Measurements from ENCODE around the gene RAP2A.

The RAP2A gene

DNA sequence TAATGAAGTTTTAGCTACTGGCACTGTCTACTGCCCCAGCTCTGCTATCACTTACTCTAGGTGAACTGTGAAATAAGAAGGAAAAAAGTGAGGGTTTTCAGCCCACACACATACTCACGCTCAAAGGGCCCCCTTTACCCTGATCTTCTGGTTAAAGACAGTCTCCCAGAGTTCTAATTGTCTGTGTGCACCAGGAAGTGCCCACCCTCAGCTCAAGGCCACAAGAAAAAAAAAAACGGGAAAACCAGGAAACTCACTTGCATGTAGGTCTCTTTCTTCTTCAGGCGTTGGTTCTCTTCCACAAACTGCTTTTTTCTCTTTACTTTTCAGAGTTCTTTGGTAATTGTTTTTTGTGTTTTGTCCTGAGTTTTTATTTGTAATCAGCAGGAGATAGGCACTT, 22.1 kb downstream of the RAP2A start:
- no peaks in the 10 kb centered on the region for H3K79me2 ChIP-seq (ENCODE audit: insufficient read depth, low read length)
- no peak overlapping the region for H3K27ac ChIP-seq (ENCODE audit: low read depth, low read length, poor library complexity, severe bottlenecking)
- H3K36me3 ChIP-seq (ENCODE audit: insufficient read depth, low read length) = peaks cover 15% of the 10 kb centered on the region
- H3K4me2 ChIP-seq (ENCODE audit: low read length) = no peak overlapping the region
- TF ChIP-seq, protein P1, sequence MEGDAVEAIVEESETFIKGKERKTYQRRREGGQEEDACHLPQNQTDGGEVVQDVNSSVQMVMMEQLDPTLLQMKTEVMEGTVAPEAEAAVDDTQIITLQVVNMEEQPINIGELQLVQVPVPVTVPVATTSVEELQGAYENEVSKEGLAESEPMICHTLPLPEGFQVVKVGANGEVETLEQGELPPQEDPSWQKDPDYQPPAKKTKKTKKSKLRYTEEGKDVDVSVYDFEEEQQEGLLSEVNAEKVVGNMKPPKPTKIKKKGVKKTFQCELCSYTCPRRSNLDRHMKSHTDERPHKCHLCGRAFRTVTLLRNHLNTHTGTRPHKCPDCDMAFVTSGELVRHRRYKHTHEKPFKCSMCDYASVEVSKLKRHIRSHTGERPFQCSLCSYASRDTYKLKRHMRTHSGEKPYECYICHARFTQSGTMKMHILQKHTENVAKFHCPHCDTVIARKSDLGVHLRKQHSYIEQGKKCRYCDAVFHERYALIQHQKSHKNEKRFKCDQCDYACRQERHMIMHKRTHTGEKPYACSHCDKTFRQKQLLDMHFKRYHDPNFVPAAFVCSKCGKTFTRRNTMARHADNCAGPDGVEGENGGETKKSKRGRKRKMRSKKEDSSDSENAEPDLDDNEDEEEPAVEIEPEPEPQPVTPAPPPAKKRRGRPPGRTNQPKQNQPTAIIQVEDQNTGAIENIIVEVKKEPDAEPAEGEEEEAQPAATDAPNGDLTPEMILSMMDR (IDR thresholded peaks at IDR 0.05; ENCODE audit: low read length) = no peak
- no peak for TF ChIP-seq EZH2 (IDR thresholded peaks at IDR 0.05; ENCODE audit: borderline replicate concordance, low read length)
- H3F3A ChIP-seq (ENCODE audit: insufficient read depth, low read length) = no peaks in the 10 kb centered on the region
- H3K9me3 ChIP-seq (ENCODE audit: low read length) = peaks cover 9% of the 10 kb centered on the region; the same call in 1 of the 2 replicates
- no peaks in the 10 kb centered on the region for H3K27me3 ChIP-seq (ENCODE audit: insufficient read depth, low read length)
- H3K9me2 ChIP-seq (ENCODE audit: low read depth, low read length) = no peaks in the 10 kb centered on the region
- no peaks in the 10 kb centered on the region for H4K20me1 ChIP-seq (ENCODE audit: insufficient read depth, low read length)
- H3K4me1 ChIP-seq (ENCODE audit: insufficient read depth, low read length, severe bottlenecking) = peaks cover 5% of the 10 kb centered on the region
- no peak overlapping the region for H3K4me3 ChIP-seq (ENCODE audit: low read depth, low read length, poor library complexity, severe bottlenecking)
- H3K9ac ChIP-seq (ENCODE audit: low read length) = no peak overlapping the region
- H2AFZ ChIP-seq (ENCODE audit: low read length) = no peak overlapping the region

DNA sequence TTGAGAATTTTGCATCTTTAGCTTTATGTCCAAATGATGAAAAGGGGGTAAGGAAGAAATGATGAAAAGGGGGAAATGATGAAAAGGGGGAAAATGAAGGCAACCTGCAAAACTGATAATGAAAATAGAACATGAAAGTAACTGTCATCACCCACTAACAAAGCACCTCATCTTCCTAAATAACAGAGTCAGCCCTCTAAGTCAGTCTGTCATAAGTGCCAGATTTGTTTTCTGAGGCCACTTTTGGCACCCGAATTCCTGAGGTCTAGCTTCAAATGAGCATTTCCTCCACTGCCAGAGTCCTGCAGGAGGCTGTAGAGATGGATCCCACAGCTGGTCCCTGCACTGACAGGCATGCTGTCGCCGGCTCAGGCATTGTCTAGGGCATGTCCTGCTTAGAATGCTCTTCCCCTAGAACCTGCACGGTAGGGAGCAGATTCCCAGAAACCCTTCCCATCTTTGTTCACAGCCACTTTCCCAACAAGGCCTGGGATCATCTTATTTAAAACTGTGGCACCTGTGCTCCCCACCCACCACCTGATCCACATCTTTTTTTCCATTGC, 25.3 kb downstream of the RAP2A start:
- no peak overlapping the region for H2AFZ ChIP-seq (ENCODE audit: low read length)
- no peak overlapping the region for H3K4me2 ChIP-seq (ENCODE audit: low read length)
- no peaks in the 10 kb centered on the region for H3F3A ChIP-seq (ENCODE audit: insufficient read depth, low read length)
- no peaks in the 10 kb centered on the region for H3K27me3 ChIP-seq (ENCODE audit: insufficient read depth, low read length)
- no peak for TF ChIP-seq EZH2 (IDR thresholded peaks at IDR 0.05; ENCODE audit: borderline replicate concordance, low read length)
- TF ChIP-seq, protein P1 (IDR thresholded peaks at IDR 0.05; ENCODE audit: low read length) = no peak
- H3K9me3 ChIP-seq (ENCODE audit: low read length) = peaks cover 4% of the 10 kb centered on the region; the same call in 1 of the 2 replicates
- H4K20me1 ChIP-seq (ENCODE audit: insufficient read depth, low read length) = no peaks in the 10 kb centered on the region
- H3K36me3 ChIP-seq (ENCODE audit: insufficient read depth, low read length) = peaks cover 12% of the 10 kb centered on the region; the same call in 1 of the 2 replicates
- H3K4me1 ChIP-seq (ENCODE audit: insufficient read depth, low read length, severe bottlenecking) = peaks cover 5% of the 10 kb centered on the region
- H3K27ac ChIP-seq (ENCODE audit: low read depth, low read length, poor library complexity, severe bottlenecking) = no peak overlapping the region
- H3K4me3 ChIP-seq (ENCODE audit: low read depth, low read length, poor library complexity, severe bottlenecking) = no peak overlapping the region
- H3K9ac ChIP-seq (ENCODE audit: low read length) = no peak overlapping the region
- H3K79me2 ChIP-seq (ENCODE audit: insufficient read depth, low read length) = no peaks in the 10 kb centered on the region
- no peaks in the 10 kb centered on the region for H3K9me2 ChIP-seq (ENCODE audit: low read depth, low read length)

DNA sequence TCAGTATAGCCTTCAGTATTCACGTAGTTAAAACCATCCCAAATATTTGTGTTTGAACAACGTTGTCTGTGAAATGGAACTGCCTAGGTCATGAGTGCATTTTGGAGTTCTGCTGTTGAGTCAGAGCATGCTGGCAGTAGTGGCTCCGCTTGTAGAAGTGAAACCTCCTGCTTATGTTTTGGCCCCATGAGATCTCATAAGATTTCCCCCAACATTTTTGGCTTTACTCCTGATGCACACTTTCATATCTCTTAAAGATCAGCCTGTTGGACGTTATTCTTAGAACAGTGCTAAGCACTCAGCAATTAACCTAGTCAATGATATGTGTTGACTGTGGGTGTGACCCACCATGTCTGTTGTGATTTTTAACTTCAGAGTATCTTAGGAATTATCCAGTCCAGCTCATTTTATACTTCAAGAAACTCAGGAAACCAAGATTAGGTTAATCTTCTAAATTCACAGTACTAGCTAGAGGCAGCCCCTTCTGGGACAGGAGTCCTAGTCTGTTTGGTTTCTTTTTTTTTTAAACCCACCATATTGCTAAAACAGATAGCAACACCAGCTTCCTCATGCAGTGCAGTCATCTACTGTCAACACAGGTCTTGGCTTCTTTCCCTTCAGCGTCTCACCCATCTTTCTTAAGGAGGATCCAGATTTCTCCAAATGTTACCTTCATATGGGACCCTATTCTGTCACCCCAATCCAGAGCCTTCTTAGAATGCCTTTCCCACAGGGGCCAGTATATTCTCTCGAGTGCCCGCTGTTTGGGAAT, 26.2 kb downstream of the RAP2A start:
- no peak overlapping the region for H3K4me3 ChIP-seq (ENCODE audit: low read depth, low read length, poor library complexity, severe bottlenecking)
- H3K9me3 ChIP-seq (ENCODE audit: low read length) = no peaks in the 10 kb centered on the region
- peaks cover 5% of the 10 kb centered on the region for H3K4me1 ChIP-seq (ENCODE audit: insufficient read depth, low read length, severe bottlenecking)
- TF ChIP-seq EZH2 (IDR thresholded peaks at IDR 0.05; ENCODE audit: borderline replicate concordance, low read length) = no peak
- TF ChIP-seq, protein P1 (IDR thresholded peaks at IDR 0.05; ENCODE audit: low read length) = no peak
- no peak overlapping the region for H2AFZ ChIP-seq (ENCODE audit: low read length)
- H3K4me2 ChIP-seq (ENCODE audit: low read length) = no peak overlapping the region
- no peaks in the 10 kb centered on the region for H4K20me1 ChIP-seq (ENCODE audit: insufficient read depth, low read length)
- no peak overlapping the region for H3K27ac ChIP-seq (ENCODE audit: low read depth, low read length, poor library complexity, severe bottlenecking)
- peaks cover 19% of the 10 kb centered on the region; the same call in 1 of the 2 replicates for H3K36me3 ChIP-seq (ENCODE audit: insufficient read depth, low read length)
- no peaks in the 10 kb centered on the region for H3K9me2 ChIP-seq (ENCODE audit: low read depth, low read length)
- H3K79me2 ChIP-seq (ENCODE audit: insufficient read depth, low read length) = no peaks in the 10 kb centered on the region
- no peaks in the 10 kb centered on the region for H3K27me3 ChIP-seq (ENCODE audit: insufficient read depth, low read length)
- no peak overlapping the region for H3K9ac ChIP-seq (ENCODE audit: low read length)
- no peaks in the 10 kb centered on the region for H3F3A ChIP-seq (ENCODE audit: insufficient read depth, low read length)
